Gastroesophageal sphincter (tissue), 4 donors: ENCODE results near the gene PSMD2. TPM values are rescaled to one million over a fixed set of nuclear protein-coding genes. Genes with fewer than 3 reads are reported as not detected.

ENCODE experiments used
- ATAC-seq: fragments of 150-250 bp; one replicate; pipeline ENCODE4 v1.9.1; 2016; ENCODE audit warnings: mild to moderate bottlenecking, moderate library complexity
- H3K27ac ChIP-seq, 4 donors: fragments of 200-600 bp; sonication (generic) in 3 of 4; 1 replicate in 3 of 4; 2 replicates in 1 of 4; pipeline ENCODE4 v1.5.1; 2016 to 2019
- H3K27me3 ChIP-seq: fragments of 200-600 bp; sonication (generic); one replicate; pipeline ENCODE4 v1.5.1; 2019
- H3K36me3 ChIP-seq, 2 donors: fragments of 200-600 bp; sonication (generic); one replicate each; pipeline ENCODE4 v1.5.1; 2019; ENCODE audit warnings: control low read depth in 1 of 2
- H3K4me1 ChIP-seq, 3 donors: fragments of 200-600 bp; sonication (generic); 1 replicate in 2 of 3; 2 replicates in 1 of 3; pipeline ENCODE4 v1.5.1; 2016 to 2019; ENCODE audit warnings: control low read depth in 2 of 3
- H3K4me3 ChIP-seq, 2 donors: fragments of 200-600 bp; sonication (generic); one replicate each; pipeline ENCODE4 v1.5.1; 2019; ENCODE audit warnings: mild to moderate bottlenecking in 1 of 2, moderate library complexity in 1 of 2
- H3K9me3 ChIP-seq, 3 donors: fragments of 200-600 bp; sonication (generic); one replicate each; pipeline ENCODE4 v1.5.1; 2017 to 2019; ENCODE audit warnings: control low read depth in 2 of 3
- CTCF ChIP-seq, 4 experiments: fragments of 200-600 bp in 2 of 4; fragments of 450-650 bp in 2 of 4; sonication (generic) in 1 of 4; IDR thresholded peaks; one replicate each; pipeline ENCODE4 v1.5.1; 2017 to 2019; ENCODE audit warnings: antibody characterized with exemption in 4 of 4, mild to moderate bottlenecking in 2 of 4, moderate library complexity in 2 of 4
- EP300 ChIP-seq: sonication (generic); formaldehyde crosslinking; IDR thresholded peaks from one replicate; pipeline ENCODE4 v1.6.1; 2017; ENCODE audit warnings: antibody characterized with exemption, mild to moderate bottlenecking
- POLR2A ChIP-seq, 2 donors: fragments of 450-650 bp; IDR thresholded peaks; one replicate each; pipeline ENCODE4 v1.6.1; 2017; ENCODE audit warnings: antibody characterized with exemption in 2 of 2, mild to moderate bottlenecking in 2 of 2, moderate library complexity in 1 of 2
- POLR2AphosphoS5 ChIP-seq: sonication (generic); formaldehyde crosslinking; IDR thresholded peaks from one replicate; pipeline ENCODE4 v1.6.1; 2017; ENCODE audit warnings: antibody characterized with exemption
- WGBS, 2 donors: methylation state at CpG; one replicate each; pipeline ENCODE4 v1.1.5; 2018; ENCODE audit warnings: low coverage in 1 of 2; 5-methylcytosine and 5-hydroxymethylcytosine counted together
- total RNA-seq, 4 donors: library from RNA; depleted of rRNA; stranded (reverse); fragments of >200 nt; gene quantifications; one replicate each; pipeline ENCODE4 v1.1.0, GENCODE V29; 2016

Gene PSMD2
- total RNA-seq, 4 donors from 2014 or later = 225 to 365 (median 273) TPM

GRCh38 chr3:184328516-184328915 lies 29.5 kb downstream of the PSMD2 start:
- WGBS, 2 donors = 47 to 100% methylated on average over 1 to 3 of the region's 3 CpGs
- H3K27ac ChIP-seq = peak overlapping the region in 2 of 4 donors; percentile 5 to 35

GRCh38 chr3:184332370-184333090 lies 33.5 kb downstream of the PSMD2 start:
- H3K36me3 ChIP-seq = peaks cover 3 to 78% of the 10 kb centered on the region in 2 donors
- ATAC-seq = no peak
- H3K27me3 ChIP-seq = no peaks in the 10 kb centered on the region
- no peak for TF ChIP-seq CTCF (IDR thresholded peaks at IDR 0.05)
- TF ChIP-seq POLR2AphosphoS5 = peak; percentile 16
- H3K4me1 ChIP-seq = peaks cover 0 to 45% (median 6%) of the 10 kb centered on the region in 3 donors
- no peaks in the 10 kb centered on the region for H3K9me3 ChIP-seq
- no peak overlapping the region for H3K4me3 ChIP-seq
- WGBS, 2 donors = 57 to 68% methylated on average over 6 to 10 of the region's 10 CpGs
- H3K27ac ChIP-seq = peak overlapping the region in 3 of 4 donors; percentile 94 to 99 (median 98)

More at GRCh38 chr3:184328516-184328915, 29.5 kb downstream of the PSMD2 start:
- H3K27me3 ChIP-seq = no peaks in the 10 kb centered on the region
- peaks cover 19 to 100% of the 10 kb centered on the region in 2 donors for H3K36me3 ChIP-seq
- peaks cover 0 to 23% (median 0%) of the 10 kb centered on the region in 3 donors for H3K4me1 ChIP-seq
- TF ChIP-seq CTCF (IDR thresholded peaks at IDR 0.05) (no peak), POLR2AphosphoS5 (no peak), EP300 (no peak), POLR2A (IDR thresholded peaks at IDR 0.05) (no peak)
- no peak overlapping the region for H3K4me3 ChIP-seq
- H3K9me3 ChIP-seq = no peaks in the 10 kb centered on the region
- ATAC-seq = no peak

- no peak for TF ChIP-seq EP300
- TF ChIP-seq POLR2AphosphoS5 = no peak
- no peak for TF ChIP-seq CTCF (IDR thresholded peaks at IDR 0.05)
- no peak for TF ChIP-seq POLR2A (IDR thresholded peaks at IDR 0.05)
- Histone ChIP-seq H3K27me3 (no peaks in the 10 kb centered on the region), H3K36me3 (peaks cover 0 to 72% of the 10 kb centered on the region in 2 donors), H3K9me3 (no peaks in the 10 kb centered on the region), H3K27ac (peak overlapping the region in 3 of 4 donors; percentile 94 to 99 (median 98)), H3K4me1 (peaks cover 0 to 51% (median 13%) of the 10 kb centered on the region in 3 donors), H3K4me3 (no peak overlapping the region)
- no peak for ATAC-seq
- 78 to 87% methylated on average over 3 to 6 of the region's 6 CpGs for WGBS, 2 donors
These were observed 34.1 kb downstream of the PSMD2 start for GRCh38 chr3:184333190-184333589.

GRCh38 chr3:184333700-184334099 lies 34.7 kb downstream of the PSMD2 start:
- TF ChIP-seq POLR2A (IDR thresholded peaks at IDR 0.05) (no peak), EP300 (no peak), POLR2AphosphoS5 (no peak), CTCF (IDR thresholded peaks at IDR 0.05) (no peak)
- no peak for ATAC-seq
- WGBS, 2 donors = 85 to 86% methylated on average over 2 of the region's 3 CpGs
- Histone ChIP-seq H3K4me3 (no peak overlapping the region), H3K27ac (peak overlapping the region in 3 of 4 donors; percentile 94 to 99 (median 98)), H3K36me3 (peaks cover 0 to 67% of the 10 kb centered on the region in 2 donors), H3K4me1 (peaks cover 0 to 56% (median 18%) of the 10 kb centered on the region in 3 donors), H3K27me3 (no peaks in the 10 kb centered on the region), H3K9me3 (no peaks in the 10 kb centered on the region)
